Ovary (tissue), 3 donors: Measurements from ENCODE around the gene GPHN.

Experiments
- EP300 ChIP-seq: sonication (generic); formaldehyde crosslinking; IDR thresholded peaks from one replicate; pipeline ENCODE4 v1.6.1; 2017; ENCODE audit warnings: antibody characterized with exemption
- POLR2A ChIP-seq: fragments of 450-650 bp; IDR thresholded peaks from one replicate; pipeline ENCODE4 v1.6.1; 2017; ENCODE audit warnings: antibody characterized with exemption, mild to moderate bottlenecking, moderate library complexity
- TF ChIP-seq, protein P1 (sequence below), 3 donors: fragments of 450-650 bp in 2 of 3; fragments of 200-600 bp in 1 of 3; IDR thresholded peaks; one replicate each; pipeline versions ENCODE4 v1.5.1 to v1.8.0; 2016 to 2022; ENCODE audit warnings: antibody characterized with exemption in 3 of 3, mild to moderate bottlenecking in 1 of 3
- donor health status: DM: no; HTN: no; CAD: no.

DNA sequence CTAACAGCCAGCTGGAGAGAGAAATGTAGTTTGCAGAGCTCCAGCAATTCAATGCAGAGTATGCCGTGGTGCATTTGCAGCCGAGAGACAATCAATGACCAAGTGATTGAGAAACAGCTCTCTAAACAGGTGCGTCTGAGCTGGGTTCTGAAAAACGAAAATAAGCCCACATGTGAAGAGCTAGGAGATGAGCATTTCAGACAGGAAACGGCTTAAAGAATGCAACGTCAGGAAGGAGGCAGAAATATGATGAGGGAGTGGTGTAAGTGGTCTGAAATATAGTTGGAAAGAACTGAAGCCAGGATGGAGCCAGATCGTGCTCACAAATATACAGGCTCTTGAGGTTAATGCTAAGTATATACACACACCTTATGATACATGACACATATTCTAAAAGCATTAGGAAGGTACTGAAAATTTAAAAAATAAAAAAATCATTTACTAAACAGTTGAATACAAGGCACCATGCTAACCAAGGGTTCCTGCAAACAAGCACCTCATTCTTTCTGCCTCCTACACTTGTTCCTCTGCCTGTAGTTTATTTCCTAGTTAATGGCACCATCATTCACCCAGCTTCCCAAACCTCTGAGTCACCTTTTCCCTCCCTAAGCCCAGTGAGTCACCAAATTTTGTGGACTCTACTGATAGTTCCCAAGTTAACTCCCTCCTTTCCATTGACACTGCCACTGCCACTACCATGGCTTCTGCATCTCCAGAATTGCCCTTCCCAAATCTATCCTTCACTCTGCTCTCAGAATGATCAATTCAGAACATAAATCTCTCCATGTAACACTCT is 679.0 kb downstream of the GPHN start:
- TF ChIP-seq POLR2A (no peak), EP300 (no peak)
- TF ChIP-seq, protein P1, sequence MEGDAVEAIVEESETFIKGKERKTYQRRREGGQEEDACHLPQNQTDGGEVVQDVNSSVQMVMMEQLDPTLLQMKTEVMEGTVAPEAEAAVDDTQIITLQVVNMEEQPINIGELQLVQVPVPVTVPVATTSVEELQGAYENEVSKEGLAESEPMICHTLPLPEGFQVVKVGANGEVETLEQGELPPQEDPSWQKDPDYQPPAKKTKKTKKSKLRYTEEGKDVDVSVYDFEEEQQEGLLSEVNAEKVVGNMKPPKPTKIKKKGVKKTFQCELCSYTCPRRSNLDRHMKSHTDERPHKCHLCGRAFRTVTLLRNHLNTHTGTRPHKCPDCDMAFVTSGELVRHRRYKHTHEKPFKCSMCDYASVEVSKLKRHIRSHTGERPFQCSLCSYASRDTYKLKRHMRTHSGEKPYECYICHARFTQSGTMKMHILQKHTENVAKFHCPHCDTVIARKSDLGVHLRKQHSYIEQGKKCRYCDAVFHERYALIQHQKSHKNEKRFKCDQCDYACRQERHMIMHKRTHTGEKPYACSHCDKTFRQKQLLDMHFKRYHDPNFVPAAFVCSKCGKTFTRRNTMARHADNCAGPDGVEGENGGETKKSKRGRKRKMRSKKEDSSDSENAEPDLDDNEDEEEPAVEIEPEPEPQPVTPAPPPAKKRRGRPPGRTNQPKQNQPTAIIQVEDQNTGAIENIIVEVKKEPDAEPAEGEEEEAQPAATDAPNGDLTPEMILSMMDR (IDR thresholded peaks at IDR 0.05), result no peak
